Measurements from ENCODE around the gene STK32B. TPM values are rescaled to one million over a fixed set of nuclear protein-coding genes. Genes with fewer than 3 reads are reported as not detected.

The STK32B gene
- polyA plus RNA-seq, 2 of the 4 experiments (the other 2 are of a cell fraction): 7.6 to 12.1 TPM

- 80% methylated on average over 4 of the region's 4 CpGs for WGBS (ENCODE audit: missing lambda C conversion rate)
- Histone ChIP-seq H3K4me3 (no peak overlapping the region), H3K4me1 (no peaks in the 10 kb centered on the region), H3K27ac (no peak overlapping the region), H3K9me3 (no peaks in the 10 kb centered on the region), H3K4me2 (no peak overlapping the region)
- FAIRE-seq: no peak
- ChIA-PET CTCF (no interaction called here), POLR2A (no interaction called here)
- no peak for DNase-seq (ENCODE audit: low read depth in 1 of 2, low spot score in 1 of 2)
- TF ChIP-seq, protein P1, sequence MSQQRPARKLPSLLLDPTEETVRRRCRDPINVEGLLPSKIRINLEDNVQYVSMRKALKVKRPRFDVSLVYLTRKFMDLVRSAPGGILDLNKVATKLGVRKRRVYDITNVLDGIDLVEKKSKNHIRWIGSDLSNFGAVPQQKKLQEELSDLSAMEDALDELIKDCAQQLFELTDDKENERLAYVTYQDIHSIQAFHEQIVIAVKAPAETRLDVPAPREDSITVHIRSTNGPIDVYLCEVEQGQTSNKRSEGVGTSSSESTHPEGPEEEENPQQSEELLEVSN (IDR thresholded peaks at IDR 0.05; ENCODE audit: borderline replicate concordance, low read depth): no peak
- TF ChIP-seq ZNF302 (CRISPR knock-in tag; IDR thresholded peaks at IDR 0.05) (no peak), EHMT2 (IDR thresholded peaks at IDR 0.05; ENCODE audit: low read depth) (no peak), EP300 (IDR thresholded peaks at IDR 0.05) (no peak), EHF (CRISPR knock-in tag; IDR thresholded peaks at IDR 0.05) (no peak), FOSL2 (IDR thresholded peaks at IDR 0.05) (no peak), FOSL2 (CRISPR knock-in tag; IDR thresholded peaks at IDR 0.05) (no peak), CBX2 (IDR thresholded peaks at IDR 0.05; ENCODE audit: borderline replicate concordance, low read depth) (no peak), JUN (IDR thresholded peaks at IDR 0.05) (no peak), HEYL (CRISPR knock-in tag; IDR thresholded peaks at IDR 0.05) (no peak), GATA3 (IDR thresholded peaks at IDR 0.05; ENCODE audit: borderline replicate concordance) (no peak), POLR2A (IDR thresholded peaks at IDR 0.05; ENCODE audit: low read length) (no peak), MAFK (IDR thresholded peaks at IDR 0.05; ENCODE audit: partially characterized antibody) (no peak)
- TF ChIP-seq, protein P2, sequence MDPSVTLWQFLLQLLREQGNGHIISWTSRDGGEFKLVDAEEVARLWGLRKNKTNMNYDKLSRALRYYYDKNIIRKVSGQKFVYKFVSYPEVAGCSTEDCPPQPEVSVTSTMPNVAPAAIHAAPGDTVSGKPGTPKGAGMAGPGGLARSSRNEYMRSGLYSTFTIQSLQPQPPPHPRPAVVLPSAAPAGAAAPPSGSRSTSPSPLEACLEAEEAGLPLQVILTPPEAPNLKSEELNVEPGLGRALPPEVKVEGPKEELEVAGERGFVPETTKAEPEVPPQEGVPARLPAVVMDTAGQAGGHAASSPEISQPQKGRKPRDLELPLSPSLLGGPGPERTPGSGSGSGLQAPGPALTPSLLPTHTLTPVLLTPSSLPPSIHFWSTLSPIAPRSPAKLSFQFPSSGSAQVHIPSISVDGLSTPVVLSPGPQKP (IDR thresholded peaks at IDR 0.05; ENCODE audit: low read depth, low read length): no peak
- TF ChIP-seq, protein P3, sequence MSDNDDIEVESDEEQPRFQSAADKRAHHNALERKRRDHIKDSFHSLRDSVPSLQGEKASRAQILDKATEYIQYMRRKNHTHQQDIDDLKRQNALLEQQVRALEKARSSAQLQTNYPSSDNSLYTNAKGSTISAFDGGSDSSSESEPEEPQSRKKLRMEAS (IDR thresholded peaks at IDR 0.05): no peak
- ATAC-seq: no peak
Measured at GRCh38 chr4:5280828-5281227, 229.5 kb downstream of the STK32B start.

- H3K4me3 ChIP-seq: no peak overlapping the region
- no peak overlapping the region for H3K27ac ChIP-seq
- 94% methylated on average over 2 of the region's 2 CpGs for WGBS (ENCODE audit: missing lambda C conversion rate)
- H3K9me3 ChIP-seq: no peaks in the 10 kb centered on the region
- no peak overlapping the region for H3K4me2 ChIP-seq
- H3K4me1 ChIP-seq: no peaks in the 10 kb centered on the region
- FAIRE-seq (no peak), ATAC-seq (no peak), DNase-seq (ENCODE audit: low read depth in 1 of 2, low spot score in 1 of 2) (no peak)
- ChIA-PET CTCF (no interaction called here), POLR2A (no interaction called here)
- no peak for TF ChIP-seq TFCP2L1 (CRISPR knock-in tag; IDR thresholded peaks at IDR 0.05)
- no peak for TF ChIP-seq FOSL2 (IDR thresholded peaks at IDR 0.05)
- TF ChIP-seq FOSL2 (CRISPR knock-in tag; IDR thresholded peaks at IDR 0.05): no peak
- TF ChIP-seq CHD4 (IDR thresholded peaks at IDR 0.05; ENCODE audit: borderline replicate concordance): no peak
- no peak for TF ChIP-seq EHMT2 (IDR thresholded peaks at IDR 0.05; ENCODE audit: low read depth)
- TF ChIP-seq, protein P4, sequence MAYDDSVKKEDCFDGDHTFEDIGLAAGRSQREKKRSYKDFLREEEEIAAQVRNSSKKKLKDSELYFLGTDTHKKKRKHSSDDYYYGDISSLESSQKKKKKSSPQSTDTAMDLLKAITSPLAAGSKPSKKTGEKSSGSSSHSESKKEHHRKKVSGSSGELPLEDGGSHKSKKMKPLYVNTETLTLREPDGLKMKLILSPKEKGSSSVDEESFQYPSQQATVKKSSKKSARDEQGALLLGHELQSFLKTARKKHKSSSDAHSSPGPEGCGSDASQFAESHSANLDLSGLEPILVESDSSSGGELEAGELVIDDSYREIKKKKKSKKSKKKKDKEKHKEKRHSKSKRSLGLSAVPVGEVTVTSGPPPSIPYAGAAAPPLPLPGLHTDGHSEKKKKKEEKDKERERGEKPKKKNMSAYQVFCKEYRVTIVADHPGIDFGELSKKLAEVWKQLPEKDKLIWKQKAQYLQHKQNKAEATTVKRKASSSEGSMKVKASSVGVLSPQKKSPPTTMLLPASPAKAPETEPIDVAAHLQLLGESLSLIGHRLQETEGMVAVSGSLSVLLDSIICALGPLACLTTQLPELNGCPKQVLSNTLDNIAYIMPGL (CRISPR knock-in tag; IDR thresholded peaks at IDR 0.05; ENCODE audit: borderline replicate concordance): no peak
- TF ChIP-seq CBX2 (IDR thresholded peaks at IDR 0.05; ENCODE audit: borderline replicate concordance, low read depth): no peak
- TF ChIP-seq TP53 (CRISPR knock-in tag; IDR thresholded peaks at IDR 0.05): no peak
- TF ChIP-seq MYC (IDR thresholded peaks at IDR 0.05; ENCODE audit: borderline replicate concordance, low read length): no peak
- no peak for TF ChIP-seq RAD21 (conservative IDR thresholded peaks at IDR 0.05 in 1 of 2, IDR thresholded peaks at IDR 0.05 in 1 of 2)
- TF ChIP-seq, protein P2 (IDR thresholded peaks at IDR 0.05; ENCODE audit: low read depth, low read length): no peak
- TF ChIP-seq FOSB (CRISPR knock-in tag; IDR thresholded peaks at IDR 0.05): no peak
- no peak for TF ChIP-seq RARB (CRISPR knock-in tag; IDR thresholded peaks at IDR 0.05)
Measured at GRCh38 chr4:5283837-5284236, 232.6 kb downstream of the STK32B start.

Measured in A549 (cell line).